ENCODE results near the gene DNAJC18.

GRCh38 chr5:139415869-139416268 lies 23.5 kb downstream of the DNAJC18 start:
- TF ChIP-seq EZH2 (IDR thresholded peaks at IDR 0.05) (no peak), POLR2AphosphoS5 (IDR thresholded peaks at IDR 0.05; ENCODE audit: borderline replicate concordance, low read depth, low read length) (no peak), FOXP2 (optimal IDR thresholded peaks at IDR 0.05; ENCODE audit: control extremely low read depth, extremely low read length, insufficient read depth) (no peak)

Data from SK-N-MC (cell line).